Left colon (tissue), 2 donors: ENCODE measurements around the gene ITGA1. TPM values are rescaled to one million over a fixed set of nuclear protein-coding genes. Genes with fewer than 3 reads are reported as not detected.

ENCODE experiments used
- ATAC-seq: fragments of 200-7000 bp; cut with Tn5 transposase; one replicate; pipeline ENCODE4 v1.9.1; 2020; ENCODE audit warnings: mild to moderate bottlenecking, moderate library complexity
- DNase-seq, 2 donors: peaks; one replicate each; pipeline ENCODE4 v3.0.0-alpha.2; 2020
- intact Hi-C, 2 donors: fragments of 100-400 bp; cut with DNase I in 1 of 2; cut with micrococcal nuclease in 1 of 2; formaldehyde crosslinking; loops; one replicate each; pipeline versions ENCODE4 v1.11.2 to v1.14.0; 2022; cut with DNase I, micrococcal nuclease
- total RNA-seq, 2 donors: library from RNA; stranded (reverse); fragmentation: NEBNext Ultra II Directional; extraction: Animal tissue kit (Norgen Biotek cat#: 25700); gene quantifications; one replicate each; pipeline ENCODE4 v1.2.1, GENCODE V29; 2021
- donor health status: DM: no; HTN: no; CAD: no.
- donor health status: DM: yes; HTN: yes; CAD: no.

Gene ITGA1
- total RNA-seq, 2 donors from 2014 or later, result 25.2 to 47.0 TPM

- DNase-seq, result no peak
- no peak for ATAC-seq
- intact Hi-C loops, result no loop called here
Observed at GRCh38 chr5:52878656-52879055, 90.9 kb downstream of the ITGA1 start.

DNA sequence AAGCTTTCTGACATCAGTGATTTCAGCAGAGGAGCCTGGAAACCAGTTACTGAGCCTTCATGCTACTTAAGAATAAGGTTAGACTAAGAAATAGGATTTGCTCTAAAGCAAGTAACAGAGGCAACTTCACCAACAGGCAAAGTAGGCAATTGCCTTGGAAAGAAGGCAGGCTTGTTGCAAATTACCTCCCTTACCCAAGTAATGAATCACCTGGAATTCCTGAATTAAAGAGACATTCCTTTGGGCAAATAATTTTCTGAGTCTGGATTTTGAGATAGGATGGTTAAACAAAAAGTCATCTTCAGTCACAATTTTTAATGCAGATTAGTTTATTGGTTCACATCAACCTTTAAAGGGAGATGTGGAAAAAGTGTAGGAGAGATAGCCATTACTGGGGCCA, 92.8 kb downstream of the ITGA1 start:
- intact Hi-C loops, result no loop called here
- no peak for ATAC-seq
- DNase-seq, result no peak

DNA sequence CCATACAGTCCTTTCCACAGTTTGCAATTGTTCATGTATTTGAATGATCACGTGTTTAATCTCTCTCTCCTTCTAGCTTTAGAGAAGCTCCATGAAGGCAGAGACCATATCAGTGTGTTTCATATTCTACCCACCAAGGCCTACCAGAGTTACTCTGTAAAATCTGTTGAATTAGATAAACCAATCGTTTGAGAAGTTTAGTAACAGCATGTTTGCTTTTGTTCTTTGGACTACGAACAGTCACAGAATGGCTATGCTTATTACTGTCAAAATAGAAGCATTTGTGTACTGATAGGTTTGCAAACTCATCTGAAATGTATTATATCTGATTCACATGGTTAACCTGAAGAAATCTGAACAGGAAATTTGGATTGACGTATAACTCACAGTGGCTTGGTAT, 93.8 kb downstream of the ITGA1 start:
- no peak for ATAC-seq
- DNase-seq, result no peak
- intact Hi-C loops, result no loop called here

- intact Hi-C loops, result no loop called here
Observed at GRCh38 chr5:52883110-52883509, 95.4 kb downstream of the ITGA1 start.

DNA sequence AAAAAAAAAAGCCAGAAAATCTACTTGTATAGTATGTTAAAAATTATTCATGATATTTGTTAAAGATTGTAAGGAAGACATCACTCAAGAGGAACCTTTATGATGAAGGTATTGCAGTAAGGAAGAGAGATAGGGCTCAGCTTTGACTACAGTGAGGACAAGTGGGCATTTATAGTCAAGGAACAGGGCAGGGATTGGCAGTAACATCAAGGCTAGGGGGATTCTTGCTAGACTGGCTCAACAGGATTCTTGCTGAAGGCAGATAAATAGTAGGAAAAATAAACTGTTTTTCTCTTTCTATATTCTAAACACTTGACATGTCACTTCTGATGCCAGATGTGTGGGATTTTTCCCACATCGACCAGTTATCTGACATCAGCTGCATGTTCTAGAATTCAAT, 96.7 kb downstream of the ITGA1 start:
- ATAC-seq, result peak; percentile 33
- DNase-seq, result no peak
- intact Hi-C loops, result no loop called here

More at GRCh38 chr5:52883110-52883509, 95.4 kb downstream of the ITGA1 start:
- DNase-seq, result no peak
- ATAC-seq, result no peak

- DNase-seq, result no peak
- ATAC-seq, result peak; percentile 93
- intact Hi-C loops, result no loop called here
Observed at GRCh38 chr5:52885614-52886013, 97.9 kb downstream of the ITGA1 start.

DNA sequence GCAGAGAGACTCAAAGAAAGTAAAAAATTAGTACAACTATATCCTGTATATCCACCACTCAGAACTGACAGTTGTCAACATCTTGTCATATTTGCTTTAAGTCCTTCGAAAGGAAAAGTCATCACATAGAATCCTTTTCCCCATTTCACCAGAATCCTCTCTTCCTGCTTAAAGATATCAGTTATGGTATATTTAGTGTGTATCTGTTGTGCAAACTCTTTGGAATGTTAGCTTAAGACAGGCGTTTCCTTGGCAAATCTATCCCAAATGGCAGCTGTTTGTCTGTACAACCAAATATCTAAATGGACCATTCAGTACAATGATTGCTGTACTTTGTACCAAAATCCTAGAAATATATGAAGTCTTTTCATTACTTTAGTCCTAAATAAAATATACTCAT, 98.5 kb downstream of the ITGA1 start:
- DNase-seq (no peak), ATAC-seq (peak; percentile 53)
- intact Hi-C loops, result no loop called here

DNA sequence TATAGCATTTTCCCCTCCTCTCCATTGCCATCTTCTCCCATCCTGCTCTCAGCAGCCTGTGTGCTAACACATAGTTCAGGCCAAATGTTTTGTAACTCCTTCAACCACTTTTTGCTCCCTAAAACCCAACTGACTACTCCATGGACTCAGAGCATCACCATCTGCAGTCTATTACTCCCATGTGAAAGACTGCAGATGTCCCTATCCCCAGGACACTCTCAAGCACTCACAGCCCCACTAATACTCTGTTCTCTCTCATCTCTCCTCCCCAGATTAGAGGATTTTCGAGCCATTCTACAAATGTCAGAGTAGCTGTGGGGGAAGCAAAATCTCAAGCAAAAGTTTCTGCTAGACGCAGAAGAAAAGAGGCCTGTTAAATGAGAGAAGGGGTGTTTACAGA, 99.3 kb downstream of the ITGA1 start:
- no peak for DNase-seq
- intact Hi-C loops, result no loop called here
- ATAC-seq, result no peak

DNA sequence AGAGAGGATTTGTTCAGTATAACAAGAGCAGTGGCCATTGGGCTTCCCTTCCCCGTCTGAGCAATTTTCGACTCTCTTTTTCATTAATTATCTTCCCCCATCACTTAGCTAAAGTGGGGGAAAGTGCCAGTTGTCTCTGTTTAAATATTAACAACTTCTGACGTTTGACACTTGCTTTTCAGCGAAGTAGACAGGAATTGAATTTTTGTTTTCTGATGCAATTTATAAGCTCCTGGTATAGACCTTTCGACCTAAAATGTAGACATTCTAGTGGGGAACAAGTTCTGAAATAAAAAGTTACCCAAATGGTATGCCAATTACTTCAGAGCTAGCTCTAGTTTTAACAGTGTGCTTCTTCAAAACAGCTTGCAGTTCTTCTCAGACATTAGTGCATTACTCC, 100.6 kb downstream of the ITGA1 start:
- intact Hi-C loops, result no loop called here
- no peak for ATAC-seq
- no peak for DNase-seq

GRCh38 chr5:52892242-52892878, 104.6 kb downstream of the ITGA1 start:
- DNase-seq, result no peak

GRCh38 chr5:52893105-52893504, 105.4 kb downstream of the ITGA1 start:
- no peak for DNase-seq
- intact Hi-C loops, result loop anchor here in 1 of 2 donors (10.0 kb wide), 1 partner anchor 98 kb away; no protein-coding TSS in a partner anchor
- ATAC-seq, result peak; percentile 58

More at GRCh38 chr5:52892242-52892878, 104.6 kb downstream of the ITGA1 start:
- intact Hi-C loops, result loop anchor here in 1 of 2 donors (10.0 kb wide), 1 partner anchor 98 kb away; no protein-coding TSS in a partner anchor
- peak; percentile 79 for ATAC-seq

DNA sequence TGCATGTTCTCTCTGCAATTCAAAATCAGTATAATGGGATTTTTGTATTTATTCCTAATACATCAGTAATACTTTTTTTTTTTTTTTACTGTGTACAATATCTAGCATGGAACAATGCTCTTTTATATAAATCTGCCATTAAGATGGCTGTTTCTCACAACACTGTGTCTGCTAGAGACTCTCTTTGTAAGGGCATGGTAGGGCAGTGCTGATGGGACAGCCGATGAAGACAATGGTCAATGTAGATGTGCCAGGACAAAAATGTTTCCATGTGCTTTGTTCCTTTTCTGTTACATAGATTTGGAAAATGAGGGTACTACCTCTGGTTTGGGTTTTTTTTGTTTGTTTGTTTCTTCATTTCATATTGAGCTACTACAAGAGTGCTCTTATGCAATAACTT, 106.1 kb downstream of the ITGA1 start:
- ATAC-seq, result no peak
- DNase-seq, result no peak
- intact Hi-C loops, result loop anchor here in 1 of 2 donors (10.0 kb wide), 1 partner anchor 99 kb away; no protein-coding TSS in a partner anchor

GRCh38 chr5:52894451-52894850, 106.7 kb downstream of the ITGA1 start:
- intact Hi-C loops, result loop anchor here in 1 of 2 donors (10.0 kb wide), 1 partner anchor 100 kb away; no protein-coding TSS in a partner anchor

DNA sequence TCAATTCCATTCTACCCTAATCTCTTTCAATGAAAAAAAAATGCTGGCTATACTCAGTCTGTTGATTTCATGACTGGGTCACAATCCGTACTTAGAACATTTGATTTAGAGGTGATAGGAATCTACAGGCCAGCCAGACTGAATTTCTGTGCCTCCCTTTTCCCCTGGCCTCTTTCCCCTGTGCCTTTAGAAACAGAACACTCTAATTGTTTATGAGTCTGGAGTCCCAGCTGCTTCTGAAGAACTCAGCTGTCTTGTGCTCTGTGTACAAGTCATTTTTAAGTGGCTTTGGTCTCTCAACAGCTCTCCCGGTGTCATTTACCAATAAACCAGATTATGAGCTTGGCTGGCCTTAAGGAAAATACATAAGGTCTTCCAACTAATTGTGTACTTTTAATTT, 107.4 kb downstream of the ITGA1 start:
- intact Hi-C loops, result loop anchor here in 1 of 2 donors (10.0 kb wide), 1 partner anchor 100 kb away; no protein-coding TSS in a partner anchor

More at GRCh38 chr5:52894451-52894850, 106.7 kb downstream of the ITGA1 start:
- ATAC-seq (no peak), DNase-seq (no peak)

DNA sequence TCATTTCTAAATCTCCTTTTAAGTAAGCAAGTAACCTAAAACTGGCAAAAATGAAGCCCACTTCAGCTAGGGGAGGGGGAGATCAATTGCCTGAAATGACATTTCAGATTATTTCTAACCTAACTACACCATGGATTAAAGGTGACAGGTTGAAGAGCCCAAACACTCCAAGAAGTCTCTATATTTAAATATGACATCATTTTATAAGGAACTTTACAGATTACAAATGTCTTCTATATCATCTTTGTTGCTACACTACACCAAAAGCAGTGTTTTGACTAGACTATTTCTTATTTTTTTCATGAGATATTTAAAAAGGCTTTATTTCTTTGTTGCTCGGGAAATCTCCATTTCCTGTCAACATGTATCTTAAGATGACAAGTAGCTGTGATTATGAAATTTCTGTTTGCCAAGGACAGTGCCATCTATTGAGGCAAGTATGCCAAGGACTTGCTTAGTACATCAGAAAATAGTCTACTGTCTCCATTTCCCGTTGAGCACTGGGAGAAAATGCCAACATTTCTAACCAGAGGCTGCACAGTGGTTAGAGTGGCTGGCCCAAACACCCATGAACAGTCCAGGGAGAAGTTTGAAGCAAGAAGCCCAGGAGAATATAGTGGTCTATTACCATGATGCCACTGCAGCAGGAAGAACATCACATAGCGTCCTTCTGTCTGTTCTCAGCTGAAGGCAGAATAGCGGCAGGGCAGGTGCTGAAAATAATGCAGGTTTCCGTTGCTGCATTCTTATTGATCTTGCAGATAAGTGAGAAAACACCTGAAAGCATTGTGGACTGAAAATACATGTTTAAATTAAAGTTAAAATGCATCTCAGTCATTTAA, 108.1 kb downstream of the ITGA1 start:
- DNase-seq, result no peak
- intact Hi-C loops, result loop anchor here in 1 of 2 donors (10.0 kb wide), 1 partner anchor 101 kb away; no protein-coding TSS in a partner anchor
- ATAC-seq, result no peak

More for the DNA sequence above, 107.4 kb downstream of the ITGA1 start:
- ATAC-seq (no peak), DNase-seq (no peak)

GRCh38 chr5:52896534-52897237, 109.0 kb downstream of the ITGA1 start:
- intact Hi-C loops, result loop anchor here in 1 of 2 donors (10.0 kb wide), 1 partner anchor 102 kb away; no protein-coding TSS in a partner anchor
- ATAC-seq, result no peak
- DNase-seq, result no peak

GRCh38 chr5:52897238-52897614, 109.5 kb downstream of the ITGA1 start:
- ATAC-seq (no peak), DNase-seq (no peak)
- intact Hi-C loops, result loop anchor here in 1 of 2 donors (10.0 kb wide), 1 partner anchor 102 kb away; no protein-coding TSS in a partner anchor

DNA sequence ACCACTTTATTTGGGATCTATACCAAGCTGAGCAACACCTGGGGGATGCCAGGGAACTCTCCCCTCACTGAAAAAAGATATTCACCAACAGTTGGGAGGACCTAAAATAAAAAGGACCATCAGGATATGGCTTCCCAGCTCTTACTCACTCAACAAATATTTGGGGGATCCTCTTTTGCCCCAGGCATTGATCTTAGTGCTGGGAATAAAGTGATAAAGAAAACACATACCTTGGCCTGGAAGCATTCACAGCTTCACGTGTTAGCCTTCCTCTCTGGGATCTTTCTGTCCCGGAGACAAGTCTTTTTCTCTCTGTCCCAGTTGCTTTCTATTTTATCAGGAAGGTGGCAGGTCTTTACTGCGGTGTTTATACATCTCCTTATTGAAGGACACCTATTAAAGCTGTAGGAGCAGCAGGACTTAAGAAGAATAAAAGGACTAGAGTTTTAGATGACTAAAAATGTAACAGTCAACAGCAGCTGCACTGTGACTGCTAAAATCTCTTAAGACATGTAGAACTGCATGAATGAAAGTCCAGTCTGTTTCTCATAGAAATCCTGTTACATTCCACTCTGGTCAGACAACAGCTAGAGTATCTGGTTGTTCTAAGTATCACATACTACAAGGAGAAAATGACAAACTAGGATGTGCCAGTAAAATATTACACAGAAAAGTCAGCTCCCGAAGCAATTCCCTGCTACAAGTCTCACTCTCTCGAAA, 111.4 kb downstream of the ITGA1 start:
- DNase-seq (no peak), ATAC-seq (peak; percentile 65)
- intact Hi-C loops, result loop anchor here in 1 of 2 donors (10.0 kb wide), 1 partner anchor 104 kb away; no protein-coding TSS in a partner anchor
